HCT116 (cell line): Measurements from ENCODE around the gene RPL34. TPM values are rescaled to one million over a fixed set of nuclear protein-coding genes. Genes with fewer than 3 reads are reported as not detected.

Source experiments
- ATAC-seq: fragments of 200-7000 bp; cut with Tn5 transposase; 2 replicates; pipeline ENCODE4 v1.9.1; 2020; ENCODE audit warnings: mild to moderate bottlenecking, moderate library complexity
- BruUV-seq: library from RNA; stranded (reverse); fragments of 400-500 nt; replicated peaks from 2 replicates; lab custom pipeline; 2021; lab: Mats Ljungman, UMichigan
- CTCF ChIA-PET: fragments of 300-600 bp; sonication (Branson Sonifier 250); formaldehyde crosslinking; loops from one replicate; lab custom pipeline; 2021; ENCODE audit warnings: antibody characterized with exemption; lab: Charles Lee
- POLR2A ChIA-PET: fragments of 300-600, 350-600 bp; sonication (Branson Sonifier 250); formaldehyde crosslinking; loops from one replicate; lab custom pipeline; 2021; ENCODE audit warnings: antibody characterized with exemption; lab: Charles Lee
- RAD21 ChIA-PET, 2 experiments: fragments of 300-600 bp; sonication (Branson Sonifier 250); formaldehyde crosslinking; loops; one replicate each; lab custom pipeline; 2023; ENCODE audit warnings: low total read pairs in 2 of 2; ENCODE audit not compliant: uncharacterized antibody in 2 of 2, unreplicated experiment in 2 of 2, low non-redundant PET in 1 of 2; lab: Charles Lee
- DNase-seq: peaks from one replicate; pipeline ENCODE4 v3.0.0-alpha.2; 2010; ENCODE audit warnings: low read depth, low spot score
- H2AFZ ChIP-seq: fragments of 200-600 bp; shearing (Covaris generic), sonication (generic); 2 replicates; pipeline ENCODE4 v1.6.1; 2017; ENCODE audit warnings: low read depth, mixed run types, mixed read lengths, antibody characterized with exemption, low read length; ENCODE audit not compliant: poor library complexity, severe bottlenecking
- H3K27ac ChIP-seq: 2 replicates; pipeline ENCODE4 v1.5.1; 2012; ENCODE audit warnings: low read depth, low read length
- H3K27me3 ChIP-seq: fragments of 200-600 bp; sonication (generic); 2 replicates; pipeline ENCODE4 v1.6.1; 2016; ENCODE audit warnings: mixed run types, low read length, mixed read lengths; ENCODE audit not compliant: insufficient read depth
- H3K36me3 ChIP-seq, 2 experiments: fragments of 200-500 bp in 1 of 2; fragments of 200-600 bp in 1 of 2; sonication (Bioruptor generic) in 1 of 2; sonication (generic) in 1 of 2; 2 replicates each; pipeline versions ENCODE4 v1.5.1 to v1.6.1; 2014 to 2016; ENCODE audit warnings: low read length in 2 of 2, inconsistent platforms in 1 of 2, mixed read lengths in 1 of 2, mixed run types in 1 of 2; ENCODE audit not compliant: insufficient read depth in 2 of 2, control insufficient read depth in 1 of 2
- H3K4me1 ChIP-seq, 2 experiments: fragments of 200-600 bp in 1 of 2; sonication (generic) in 1 of 2; 2 replicates each; pipeline versions ENCODE4 v1.5.1 to v1.6.1; 2012 to 2017; ENCODE audit warnings: low read length in 2 of 2, inconsistent platforms in 1 of 2, mild to moderate bottlenecking in 1 of 2, mixed read lengths in 1 of 2, mixed run types in 1 of 2, moderate library complexity in 1 of 2; ENCODE audit not compliant: insufficient read depth in 2 of 2, control insufficient read depth in 1 of 2
- H3K4me2 ChIP-seq: fragments of 200-600 bp; sonication (generic); 2 replicates; pipeline ENCODE4 v1.6.1; 2017; ENCODE audit warnings: mixed run types, low read length, mixed read lengths
- H3K4me3 ChIP-seq, 2 experiments: fragments of 200-600 bp in 1 of 2; sonication (generic) in 1 of 2; replicated peaks in 1 of 2; 2 replicates each; pipeline ENCODE4 v1.5.1; 2011 to 2016; ENCODE audit warnings: low read length in 2 of 2, control low read depth in 1 of 2, low read depth in 1 of 2, mild to moderate bottlenecking in 1 of 2, mixed read lengths in 1 of 2, mixed run types in 1 of 2
- H3K79me2 ChIP-seq: fragments of 200-600 bp; sonication (generic); 2 replicates; pipeline ENCODE4 v1.6.1; 2017; ENCODE audit warnings: mild to moderate bottlenecking, mixed run types, low read length, moderate library complexity, mixed read lengths; ENCODE audit not compliant: insufficient read depth
- H3K9ac ChIP-seq: fragments of 200-600 bp; sonication (generic); 2 replicates; pipeline ENCODE4 v1.6.1; 2016; ENCODE audit warnings: low read length, mixed read lengths
- H3K9me2 ChIP-seq: fragments of 200-600 bp; sonication (generic), shearing (Covaris generic); 2 replicates; pipeline ENCODE4 v1.6.1; 2017; ENCODE audit warnings: mixed run types, mild to moderate bottlenecking, moderate library complexity; ENCODE audit not compliant: insufficient read depth
- H3K9me3 ChIP-seq, 2 experiments: fragments of 200-500 bp in 1 of 2; fragments of 200-600 bp in 1 of 2; sonication (Bioruptor generic) in 1 of 2; sonication (generic) in 1 of 2; 2 replicates each; pipeline ENCODE4 v1.6.1; 2014 to 2017; ENCODE audit warnings: low read length in 2 of 2, mixed read lengths in 2 of 2, inconsistent platforms in 1 of 2, low read depth in 1 of 2, mild to moderate bottlenecking in 1 of 2, mixed run types in 1 of 2, moderate library complexity in 1 of 2; ENCODE audit not compliant: control insufficient read depth in 1 of 2, insufficient read depth in 1 of 2
- H4K20me1 ChIP-seq: fragments of 200-600 bp; sonication (generic), shearing (Covaris generic); 2 replicates; pipeline ENCODE4 v1.6.1; 2017; ENCODE audit warnings: mixed run types, mild to moderate bottlenecking, moderate library complexity; ENCODE audit not compliant: insufficient read depth
- CBX3 ChIP-seq: IDR thresholded peaks from 2 replicates; pipeline ENCODE4 v1.6.1; 2012; ENCODE audit warnings: low read depth
- CEBPB ChIP-seq: IDR thresholded peaks from 2 replicates; pipeline ENCODE4 v1.6.1; 2012; ENCODE audit warnings: low read depth
- CTCF ChIP-seq, 3 experiments: fragments of 200-600 bp in 1 of 3; sonication (generic) in 1 of 3; IDR thresholded peaks in 2 of 3; conservative IDR thresholded peaks in 1 of 3; 2 replicates each; pipeline ENCODE4 v1.5.1; 2012 to 2017; ENCODE audit warnings: low read depth in 2 of 3, low read length in 2 of 3, antibody characterized with exemption in 1 of 3, borderline replicate concordance in 1 of 3, control low read depth in 1 of 3, mild to moderate bottlenecking in 1 of 3, mixed read lengths in 1 of 3, mixed run types in 1 of 3, moderate library complexity in 1 of 3; ENCODE audit not compliant: insufficient read depth in 1 of 3
- EGR1 ChIP-seq: IDR thresholded peaks from 2 replicates; pipeline ENCODE4 v1.6.1; 2012; ENCODE audit warnings: low read depth
- EZH2phosphoT487 ChIP-seq: fragments of 200-600 bp; IDR thresholded peaks from 2 replicates; pipeline ENCODE4 v1.6.1; 2018; ENCODE audit warnings: antibody characterized with exemption, borderline replicate concordance
- JUND ChIP-seq: IDR thresholded peaks from 2 replicates; pipeline ENCODE4 v1.6.1; 2012
- SIN3A ChIP-seq: IDR thresholded peaks from 2 replicates; pipeline ENCODE4 v1.6.1; 2012; ENCODE audit warnings: low read depth
- SP1 ChIP-seq: IDR thresholded peaks from 2 replicates; pipeline ENCODE4 v1.6.1; 2012; ENCODE audit warnings: low read depth
- SRF ChIP-seq: IDR thresholded peaks from 2 replicates; pipeline ENCODE4 v1.6.1; 2012; ENCODE audit warnings: low read depth
- ZFX ChIP-seq: fragments of 450-650 bp; IDR thresholded peaks from 2 replicates; pipeline ENCODE4 v1.6.1; 2017
- ZNF274 ChIP-seq: fragments of 200-500 bp; sonication (Bioruptor generic); IDR thresholded peaks from 2 replicates; pipeline ENCODE4 v1.6.1; 2014; ENCODE audit warnings: mild to moderate bottlenecking, low read depth, low read length, inconsistent platforms
- intact Hi-C: fragments of 100-400 bp; cut with micrococcal nuclease; formaldehyde crosslinking; loops from 2 replicates; pipeline ENCODE4 v1.10.0; 2022
- total RNA-seq: library from RNA; stranded (reverse); gene quantifications from one replicate; pipeline ENCODE4 v1.2.1, GENCODE V29; 2021; ENCODE audit not compliant: unreplicated experiment

RPL34 gene
- total RNA-seq, 1 experiment from 2014 or later, result 1,359 TPM

- ATAC-seq (no peak), DNase-seq (no peak)
- H3K36me3 ChIP-seq, result no peaks in the 10 kb centered on the region
- H3K4me3 ChIP-seq, result no peak overlapping the region
- no peak overlapping the region for H2AFZ ChIP-seq
- ChIA-PET CTCF (interaction anchor here (1.0 kb wide), 1 partner anchor 14 kb away, joined by 3 read pairs; no protein-coding TSS in a partner anchor), POLR2A (no interaction called here), RAD21 (no interaction called here)
- TF ChIP-seq CBX3 (no peak), JUND (no peak), CTCF (IDR thresholded peaks at IDR 0.05 in 2 of 3, conservative IDR thresholded peaks at IDR 0.05 in 1 of 3; ENCODE audit: borderline replicate concordance in 1 of 3, insufficient read depth in 1 of 3, low read depth in 2 of 3, low read length in 2 of 3) (no peak), EGR1 (no peak), SRF (no peak), ZFX (no peak), ZNF274 (no peak), SIN3A (no peak), EZH2phosphoT487 (no peak)
- H3K4me2 ChIP-seq, result no peak overlapping the region
- no peak overlapping the region for H3K27ac ChIP-seq
- H4K20me1 ChIP-seq, result no peaks in the 10 kb centered on the region
- no peak overlapping the region for H3K9ac ChIP-seq
- H3K9me2 ChIP-seq, result no peaks in the 10 kb centered on the region
- no peaks in the 10 kb centered on the region for H3K79me2 ChIP-seq
- no TSS peak for BruUV-seq
- peaks cover 0 to 1% of the 10 kb centered on the region in 2 experiments; a peak in 2 of 4 replicates for H3K4me1 ChIP-seq
- intact Hi-C loops, result no loop called here
- no peaks in the 10 kb centered on the region for H3K9me3 ChIP-seq
- H3K27me3 ChIP-seq, result no peaks in the 10 kb centered on the region
These were observed 33.6 kb upstream of the RPL34 start for GRCh38 chr4:108586778-108587177.

GRCh38 chr4:108588878-108589277 lies 31.5 kb upstream of the RPL34 start:
- no peak for TF ChIP-seq ZFX
- no peak for TF ChIP-seq SP1
- TF ChIP-seq EZH2phosphoT487, result no peak
- TF ChIP-seq CBX3, result no peak
- no peak for TF ChIP-seq CEBPB
- TF ChIP-seq CTCF (IDR thresholded peaks at IDR 0.05 in 2 of 3, conservative IDR thresholded peaks at IDR 0.05 in 1 of 3; ENCODE audit: borderline replicate concordance in 1 of 3, insufficient read depth in 1 of 3, low read depth in 2 of 3, low read length in 2 of 3), result no peak
- H3K4me2 ChIP-seq, result no peak overlapping the region
- BruUV-seq, result no TSS peak
- H3K4me1 ChIP-seq, result peaks cover 0 to 10% of the 10 kb centered on the region in 2 experiments; a peak in 2 of 4 replicates
- no peak for DNase-seq
- no peaks in the 10 kb centered on the region for H3K9me3 ChIP-seq
- no peaks in the 10 kb centered on the region for H3K79me2 ChIP-seq
- RAD21 ChIA-PET, result no interaction called here
- no peak overlapping the region for H3K9ac ChIP-seq
- no peaks in the 10 kb centered on the region for H4K20me1 ChIP-seq
- CTCF ChIA-PET, result interaction anchor here (2.0 kb wide), 1 partner anchor 16 kb away, joined by 6 read pairs; no protein-coding TSS in a partner anchor
- no peaks in the 10 kb centered on the region for H3K27me3 ChIP-seq
- no peak for ATAC-seq
- no peaks in the 10 kb centered on the region for H3K36me3 ChIP-seq
- H3K27ac ChIP-seq, result no peak overlapping the region
- H3K9me2 ChIP-seq, result no peaks in the 10 kb centered on the region
- intact Hi-C loops, result no loop called here
- no peak overlapping the region for H2AFZ ChIP-seq
- POLR2A ChIA-PET, result no interaction called here
- H3K4me3 ChIP-seq, result no peak overlapping the region
